PFSK-1 (cell line): ENCODE measurements around the gene IFNA10.
"Not testable (repeated sequence)": the region's sequence is repeated elsewhere in the genome, so short reads cannot be mapped to it uniquely, and the experiment has no call there.

Experiments used
- POLR2AphosphoS5 ChIP-seq: IDR thresholded peaks from 2 replicates; pipeline ENCODE4 v1.6.1; 2012; ENCODE audit warnings: low read depth, mild to moderate bottlenecking, control low read depth, low read length, moderate library complexity
- REST ChIP-seq, 2 experiments: IDR thresholded peaks; 2 replicates each; pipeline versions ENCODE4 v1.6.1 to v1.8.0; 2011 to 2012; ENCODE audit warnings: low read depth in 2 of 2, low read length in 2 of 2, control low read depth in 1 of 2, inconsistent platforms in 1 of 2, mild to moderate bottlenecking in 1 of 2, moderate library complexity in 1 of 2; ENCODE audit not compliant: insufficient read depth in 1 of 2
- TAF1 ChIP-seq: IDR thresholded peaks from 2 replicates; pipeline ENCODE4 v1.6.1; 2012; ENCODE audit warnings: low read length, control low read depth, borderline replicate concordance; ENCODE audit not compliant: insufficient read depth

- TF ChIP-seq POLR2AphosphoS5; REST (IDR thresholded peaks at IDR 0.05; ENCODE audit: insufficient read depth in 1 of 2, low read depth in 2 of 2, low read length in 2 of 2); TAF1: not testable (repeated sequence)
Observed at GRCh38 chr9:21207043-21207442, at the start of gene IFNA10.
